Activated CD4-positive, alpha-beta T cell treated with anti-CD3 and anti-CD28 coated beads for 48 hours (primary cell): ENCODE data around the gene FAM120B.

ENCODE experiments used
- DNase-seq: peaks from one replicate; pipeline ENCODE4 v3.0.0-alpha.2; 2020

Gene FAM120B

GRCh38 chr6:170448317-170448716 is 141.8 kb downstream of the FAM120B start:
- DNase-seq, result no peak

GRCh38 chr6:170448751-170449630 is 142.4 kb downstream of the FAM120B start:
- no peak for DNase-seq

GRCh38 chr6:170449835-170450753 is 143.5 kb downstream of the FAM120B start:
- DNase-seq, result no peak

GRCh38 chr6:170450916-170451761 is 144.6 kb downstream of the FAM120B start:
- no peak for DNase-seq

GRCh38 chr6:170451762-170452651 is 145.4 kb downstream of the FAM120B start:
- DNase-seq, result no peak

- no peak for DNase-seq
Observed at GRCh38 chr6:170452767-170453545, 146.4 kb downstream of the FAM120B start.

GRCh38 chr6:170453586-170454511 is 147.3 kb downstream of the FAM120B start:
- DNase-seq, result no peak

- no peak for DNase-seq
Observed at GRCh38 chr6:170454512-170455285, 148.1 kb downstream of the FAM120B start.

- no peak for DNase-seq
Observed at GRCh38 chr6:170455335-170455979, 148.9 kb downstream of the FAM120B start.

GRCh38 chr6:170456334-170456733 is 149.8 kb downstream of the FAM120B start:
- no peak for DNase-seq
